ENCODE results near the gene ASXL1.
A peak's percentile ranks its signal among the peaks of the same experiment; 100 is the strongest.
"Not testable (repeated sequence)": the region's sequence is repeated elsewhere in the genome, so short reads cannot be mapped to it uniquely, and the experiment has no call there.

Gene ASXL1

GRCh38 chr20:32357869-32358631, at the start of gene ASXL1:
ASXL1 (plus strand) TSS chr20:32358331; CDS start chr20:32358776, 445 bp downstream.
- DNase-seq (ENCODE audit: low read depth) = peak; percentile 88

GRCh38 chr20:32312718-32313424, 45.3 kb upstream of the ASXL1 start:
- no peak for DNase-seq (ENCODE audit: low read depth)

- no peak for DNase-seq (ENCODE audit: low read depth)
Measured at GRCh38 chr20:32314768-32315167, 43.4 kb upstream of the ASXL1 start.

- no peak for DNase-seq (ENCODE audit: low read depth)
Measured at GRCh38 chr20:32315399-32315798, 42.7 kb upstream of the ASXL1 start.

- DNase-seq (ENCODE audit: low read depth) = no peak
Measured at GRCh38 chr20:32315891-32316290, 42.2 kb upstream of the ASXL1 start.

- DNase-seq (ENCODE audit: low read depth) = no peak
Measured at GRCh38 chr20:32316667-32317066, 41.5 kb upstream of the ASXL1 start.

- no peak for DNase-seq (ENCODE audit: low read depth)
Measured at GRCh38 chr20:32319100-32319499, 39.0 kb upstream of the ASXL1 start.

- no peak for DNase-seq (ENCODE audit: low read depth)
Measured at GRCh38 chr20:32320305-32320704, 37.8 kb upstream of the ASXL1 start.

GRCh38 chr20:32321390-32321789, 36.7 kb upstream of the ASXL1 start:
- DNase-seq (ENCODE audit: low read depth) = no peak

GRCh38 chr20:32322260-32322659, 35.9 kb upstream of the ASXL1 start:
- not testable (repeated sequence) for DNase-seq (ENCODE audit: low read depth)

- not testable (repeated sequence) for DNase-seq (ENCODE audit: low read depth)
Measured at GRCh38 chr20:32323761-32324160, 34.4 kb upstream of the ASXL1 start.

GRCh38 chr20:32325706-32326503, 32.2 kb upstream of the ASXL1 start:
- DNase-seq (ENCODE audit: low read depth) = no peak

GRCh38 chr20:32326504-32326845, 31.7 kb upstream of the ASXL1 start:
- DNase-seq (ENCODE audit: low read depth) = no peak

GRCh38 chr20:32327087-32327681, 30.9 kb upstream of the ASXL1 start:
- DNase-seq (ENCODE audit: low read depth) = no peak

GRCh38 chr20:32329817-32330554, 28.1 kb upstream of the ASXL1 start:
- DNase-seq (ENCODE audit: low read depth) = no peak

- no peak for DNase-seq (ENCODE audit: low read depth)
Measured at GRCh38 chr20:32330555-32330897, 27.6 kb upstream of the ASXL1 start.

- no peak for DNase-seq (ENCODE audit: low read depth)
Measured at GRCh38 chr20:32332614-32333013, 25.5 kb upstream of the ASXL1 start.

GRCh38 chr20:32333181-32333987, 24.7 kb upstream of the ASXL1 start:
- DNase-seq (ENCODE audit: low read depth) = no peak

- DNase-seq (ENCODE audit: low read depth) = peak; percentile 12
Measured at GRCh38 chr20:32333988-32334885, 23.9 kb upstream of the ASXL1 start.

GRCh38 chr20:32336918-32337347, 21.2 kb upstream of the ASXL1 start:
- no peak for DNase-seq (ENCODE audit: low read depth)

All from activated T-cell treated with anti-CD3 and anti-CD28 coated beads for 1 hour (primary cell).